HG03175 (cell line): Measurements from ENCODE around the gene CC2D1A.

Experiments used
- ATAC-seq: cut with Tn5 transposase; IDR thresholded peaks from one replicate; pipeline ENCODE4 v1.9.1; 2021; ENCODE audit warnings: mild to moderate bottlenecking, moderate library complexity; ENCODE audit not compliant: unreplicated experiment

The CC2D1A gene

GRCh38 chr19:13932911-13933393, 27.0 kb downstream of the CC2D1A start:
- no peak for ATAC-seq

- ATAC-seq: no peak
These were observed 28.7 kb downstream of the CC2D1A start for GRCh38 chr19:13934785-13935109.

GRCh38 chr19:13935765-13936510, 29.9 kb downstream of the CC2D1A start:
- no peak for ATAC-seq

GRCh38 chr19:13937479-13938300, 31.7 kb downstream of the CC2D1A start:
- ATAC-seq: no peak

- ATAC-seq: no peak
These were observed 32.5 kb downstream of the CC2D1A start, which contains the start of gene PODNL1 for GRCh38 chr19:13938301-13939064. PODNL1 (minus strand) TSS chr19:13938417; CDS start chr19:13938181, 236 bp downstream.

- ATAC-seq: no peak
These were observed 36.2 kb downstream of the CC2D1A start for GRCh38 chr19:13942023-13942684.

- ATAC-seq: no peak
These were observed 40.4 kb downstream of the CC2D1A start for GRCh38 chr19:13946414-13946813.

GRCh38 chr19:13951043-13951442, 45.0 kb downstream of the CC2D1A start:
- ATAC-seq: no peak

- peak; percentile 2 for ATAC-seq
These were observed 45.8 kb downstream of the CC2D1A start for GRCh38 chr19:13951799-13952153.

GRCh38 chr19:13952154-13952930, 46.3 kb downstream of the CC2D1A start, which contains the start of gene DCAF15:
DCAF15 (plus strand) TSS chr19:13952509; CDS start chr19:13952513, 4 bp downstream.
- ATAC-seq: peak; percentile 98

- no peak for ATAC-seq
These were observed 47.0 kb downstream of the CC2D1A start for GRCh38 chr19:13952931-13953531.

GRCh38 chr19:13954185-13954584, 48.2 kb downstream of the CC2D1A start:
- ATAC-seq: no peak

- ATAC-seq: no peak
These were observed 49.8 kb downstream of the CC2D1A start for GRCh38 chr19:13955662-13956364.

GRCh38 chr19:13956365-13956744, 50.4 kb downstream of the CC2D1A start:
- no peak for ATAC-seq

GRCh38 chr19:13957051-13957450, 51.0 kb downstream of the CC2D1A start:
- no peak for ATAC-seq

- no peak for ATAC-seq
These were observed 52.0 kb downstream of the CC2D1A start for GRCh38 chr19:13958043-13958442.

GRCh38 chr19:13959141-13959961, 53.4 kb downstream of the CC2D1A start:
- ATAC-seq: no peak
